RKO (cell line): ENCODE results near the gene TNPO3.
"Not testable (repeated sequence)": the region's sequence is repeated elsewhere in the genome, so short reads cannot be mapped to it uniquely, and the experiment has no call there.

ENCODE experiments used
- DNase-seq: peaks from one replicate; pipeline ENCODE4 v3.0.0-alpha.2; 2016; ENCODE audit warnings: low spot score

TNPO3 gene

GRCh38 chr7:129014501-129015101, 40.3 kb downstream of the TNPO3 start:
- DNase-seq, result no peak

DNA sequence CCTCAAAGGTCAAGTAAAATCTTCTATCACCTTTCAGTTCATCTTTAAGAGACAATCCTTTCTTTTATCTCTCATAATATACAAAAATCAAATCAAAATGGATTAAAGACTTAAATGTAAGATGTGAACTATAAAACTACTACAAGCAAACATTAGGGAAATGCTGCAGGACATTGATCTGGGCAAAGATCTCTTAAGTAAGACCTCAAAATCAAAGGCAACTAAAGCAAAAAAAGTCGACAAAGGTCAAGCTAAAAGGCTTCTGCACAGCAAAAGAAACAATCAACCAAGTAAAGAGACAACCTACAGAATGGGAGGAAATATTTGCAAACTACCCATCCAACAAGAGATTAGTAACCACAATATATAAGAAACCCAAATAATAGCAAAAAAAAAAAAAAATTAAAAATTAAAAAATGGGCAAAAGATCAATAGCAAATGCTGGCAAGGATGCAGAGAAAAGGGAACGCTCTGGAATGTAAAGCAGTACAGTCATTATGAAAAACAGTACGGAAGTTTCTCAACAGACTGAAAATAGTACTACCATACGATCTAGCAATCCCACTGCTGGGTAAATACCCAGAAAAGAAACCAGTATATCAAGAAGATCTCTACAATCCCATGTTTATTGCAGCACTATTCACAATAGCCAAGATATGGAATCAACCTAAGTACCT, 41.7 kb downstream of the TNPO3 start:
- no peak for DNase-seq

DNA sequence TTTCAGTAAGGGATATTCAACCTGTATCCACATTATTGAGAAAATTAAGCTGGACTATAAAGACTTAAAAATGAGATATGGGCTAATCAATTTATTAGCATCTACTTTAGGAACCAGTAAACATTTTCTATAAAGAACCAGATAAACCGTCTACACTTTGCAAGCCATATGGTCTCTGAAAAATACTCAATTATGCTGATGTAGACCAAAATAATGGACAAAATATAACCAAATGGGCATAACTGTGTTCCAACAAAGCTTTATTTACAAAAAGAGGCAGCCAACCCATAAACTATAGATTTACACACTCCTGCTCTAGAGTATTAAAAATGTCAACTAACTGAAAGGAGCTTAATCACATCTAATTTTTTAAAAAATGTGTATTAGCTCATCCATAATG, 42.3 kb downstream of the TNPO3 start:
- no peak for DNase-seq

- DNase-seq, result no peak
These were observed 44.8 kb downstream of the TNPO3 start for GRCh38 chr7:129010075-129010474.

DNA sequence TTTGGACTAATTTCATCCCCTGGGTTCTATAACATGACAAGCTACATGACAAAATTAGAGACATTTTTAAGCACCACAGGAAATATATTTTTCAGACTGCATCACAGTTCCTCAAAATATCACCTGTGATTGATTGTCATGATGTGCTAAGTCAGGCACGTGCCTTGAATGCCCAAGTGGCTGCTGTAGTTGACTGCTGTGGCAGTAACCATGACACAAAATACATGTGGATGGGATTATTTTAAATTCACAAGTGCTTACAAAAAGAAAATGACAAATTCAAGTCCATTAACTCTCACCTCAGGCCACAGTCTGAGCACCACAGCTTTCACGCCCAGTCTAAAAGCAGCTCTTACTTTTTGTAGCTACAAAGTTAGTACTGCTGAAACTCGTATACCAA, 45.5 kb downstream of the TNPO3 start:
- no peak for DNase-seq

DNA sequence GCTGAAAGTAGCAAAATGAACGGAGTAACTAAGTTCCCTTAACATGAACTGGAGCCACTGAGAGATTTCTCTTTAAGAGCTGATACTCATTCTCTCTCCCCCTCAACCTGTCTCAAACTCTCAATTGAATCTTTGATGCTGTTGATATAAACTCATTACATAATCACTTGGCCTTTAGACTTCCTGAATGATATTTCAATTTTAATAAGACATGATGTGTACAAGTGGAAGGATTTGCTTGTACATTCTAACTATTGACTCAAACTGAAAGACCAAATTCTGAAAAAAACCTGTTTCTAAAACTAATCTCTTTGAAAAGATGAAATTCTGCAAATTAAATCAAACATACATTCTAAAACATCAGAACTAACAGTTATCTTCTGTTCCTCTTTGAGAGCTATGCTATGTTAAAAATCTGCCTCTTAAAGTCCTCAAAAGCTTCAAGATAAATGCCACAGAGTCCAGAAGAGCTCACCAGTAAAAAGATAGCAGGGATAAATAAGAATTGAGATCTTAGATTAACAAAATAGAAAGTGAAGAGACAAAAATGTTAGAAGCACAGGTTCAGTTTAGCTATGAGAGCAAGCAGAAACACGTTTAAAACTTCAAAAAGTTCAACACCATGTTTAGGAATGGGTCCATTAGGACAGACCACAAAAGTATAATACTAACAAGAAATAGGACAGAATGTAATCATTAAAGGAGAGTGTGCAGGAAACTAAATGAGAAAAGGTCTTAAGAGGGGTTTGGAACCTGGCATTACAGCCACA, 46.1 kb downstream of the TNPO3 start:
- no peak for DNase-seq

DNA sequence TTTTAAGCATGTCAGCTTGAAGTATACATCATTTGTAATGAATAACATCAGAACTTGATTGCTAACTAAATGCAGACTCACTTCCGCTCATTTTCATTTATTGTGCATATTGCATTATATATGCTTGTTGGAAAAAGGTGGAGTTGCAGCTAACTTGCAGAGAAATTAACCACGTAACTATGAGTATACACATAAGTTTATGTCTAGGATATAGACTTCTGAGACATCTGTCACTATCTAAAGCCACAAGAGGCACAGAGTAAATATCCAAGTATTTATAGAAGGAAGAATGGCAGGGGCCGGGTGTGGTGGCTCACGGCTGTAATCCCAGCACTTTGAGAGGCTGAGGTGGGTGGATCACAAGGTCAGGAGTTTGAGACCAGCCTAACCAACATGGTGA, 47.3 kb downstream of the TNPO3 start:
- DNase-seq, result no peak

DNA sequence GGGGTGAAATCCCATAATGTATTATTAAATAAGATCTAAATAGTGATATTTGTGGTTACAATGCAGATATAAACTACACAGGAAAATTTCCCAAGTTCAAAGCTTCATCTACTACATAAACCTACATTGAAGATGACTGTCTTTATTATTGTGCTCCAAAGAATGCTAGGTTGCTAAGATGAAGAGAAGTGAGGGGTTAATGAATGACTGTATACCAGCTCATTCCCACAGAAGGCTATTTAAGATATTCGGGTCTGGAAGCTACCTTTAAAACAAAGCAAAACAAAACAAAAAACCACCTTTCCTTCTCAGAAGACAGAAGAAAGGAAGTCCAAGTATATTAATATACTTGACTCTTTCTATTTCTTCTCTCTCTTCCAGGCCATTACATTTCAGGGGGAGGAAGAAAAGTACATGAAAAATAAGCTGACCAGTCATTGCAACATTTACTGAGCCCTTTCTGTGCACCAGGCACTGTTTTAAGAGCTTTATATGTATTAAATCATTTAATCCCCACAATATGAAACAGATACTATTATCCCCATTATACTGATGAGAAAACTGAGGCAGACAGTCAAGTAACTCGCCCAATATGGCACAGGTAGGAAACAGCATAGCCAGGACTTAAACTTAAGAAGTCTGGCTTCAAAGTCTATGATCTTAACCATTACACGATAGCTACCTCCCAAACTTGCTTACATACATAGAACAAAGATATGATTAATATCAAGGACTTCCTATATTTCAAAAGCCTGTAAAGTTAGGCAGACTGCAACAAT, 48.1 kb downstream of the TNPO3 start:
- peak; percentile 12 for DNase-seq

DNA sequence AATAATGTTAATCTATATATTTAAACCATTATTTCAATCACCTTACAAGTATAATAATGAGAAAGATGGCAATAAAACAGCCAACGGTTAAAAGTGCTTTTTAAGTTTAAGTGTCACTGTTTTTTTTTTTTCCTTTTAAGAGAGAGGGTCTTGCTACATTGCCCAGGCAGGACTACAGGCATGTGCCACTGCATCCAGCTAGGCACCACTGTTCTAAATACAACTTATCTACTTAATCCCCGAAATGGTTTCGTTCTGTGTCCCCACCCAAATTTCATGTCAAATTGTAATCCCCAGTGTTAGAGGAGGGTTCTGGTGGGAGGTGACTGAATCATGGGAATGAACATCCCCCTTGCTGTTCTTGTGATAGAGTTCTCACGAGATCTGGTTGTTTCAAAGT, 49.7 kb downstream of the TNPO3 start:
- no peak for DNase-seq

DNA sequence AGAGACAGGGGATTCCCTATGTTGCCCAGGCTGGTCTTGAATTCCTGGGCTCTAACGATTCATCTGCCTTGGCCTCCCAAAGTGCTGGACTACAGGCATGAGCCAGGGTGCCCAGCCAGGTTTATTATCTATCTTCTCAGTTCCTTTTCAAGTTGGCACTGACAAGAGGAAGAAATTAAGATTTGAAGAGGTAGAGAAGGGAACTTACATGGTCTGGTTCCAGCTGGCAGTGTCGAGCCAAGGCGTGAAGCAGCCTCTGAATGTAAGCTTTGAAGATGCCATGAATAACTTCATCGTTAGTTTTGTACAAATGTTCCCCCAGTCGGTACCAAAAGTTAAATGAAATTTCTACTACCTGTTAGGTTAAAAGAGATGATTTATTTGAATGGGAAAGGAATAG, 57.7 kb downstream of the TNPO3 start:
- no peak for DNase-seq

DNA sequence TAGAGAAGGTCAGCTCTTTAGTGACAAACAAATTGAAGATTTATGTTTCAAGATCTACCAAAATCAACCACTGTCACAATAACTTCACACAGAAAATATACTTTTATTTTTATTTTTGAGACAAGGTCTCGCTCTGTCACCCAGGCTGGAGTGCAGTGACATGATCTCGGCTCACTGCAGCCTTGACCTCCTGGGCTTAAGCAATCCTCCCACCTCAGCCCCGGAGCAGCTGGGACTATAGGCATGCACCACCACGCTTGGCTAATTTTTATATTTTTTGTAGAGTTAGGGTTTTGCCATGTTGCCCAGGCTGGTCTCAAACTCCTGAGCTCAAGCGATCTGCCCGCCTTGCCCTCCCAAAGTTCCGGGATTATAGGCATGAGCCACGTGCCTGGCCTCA, 60.4 kb downstream of the TNPO3 start:
- not testable (repeated sequence) for DNase-seq

GRCh38 chr7:128993419-128993818, 61.5 kb downstream of the TNPO3 start:
- DNase-seq, result no peak

- no peak for DNase-seq
These were observed 65.0 kb downstream of the TNPO3 start for GRCh38 chr7:128989961-128990360.

- no peak for DNase-seq
These were observed 66.5 kb downstream of the TNPO3 start for GRCh38 chr7:128988372-128988771.

DNA sequence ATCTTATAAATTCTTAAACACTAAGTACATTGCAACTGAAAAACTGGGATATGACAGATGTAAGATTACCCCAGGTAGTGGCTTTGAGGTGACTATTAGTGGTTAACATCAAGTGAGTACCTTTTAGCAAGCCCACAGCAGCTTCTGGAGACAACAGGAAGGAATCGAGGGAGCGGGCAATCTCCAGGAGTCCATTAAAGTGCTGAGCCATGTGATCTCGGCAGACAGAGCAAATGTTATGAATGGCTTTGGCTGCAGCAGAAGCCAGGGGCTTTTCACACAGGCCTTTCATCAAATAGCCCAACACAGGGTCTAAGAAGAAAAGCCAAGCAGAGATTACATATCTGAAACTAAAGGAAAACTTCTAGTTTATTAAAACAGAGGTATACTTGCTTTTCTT, 68.3 kb downstream of the TNPO3 start:
- DNase-seq, result no peak

GRCh38 chr7:128985660-128986059, 69.3 kb downstream of the TNPO3 start:
- no peak for DNase-seq

DNA sequence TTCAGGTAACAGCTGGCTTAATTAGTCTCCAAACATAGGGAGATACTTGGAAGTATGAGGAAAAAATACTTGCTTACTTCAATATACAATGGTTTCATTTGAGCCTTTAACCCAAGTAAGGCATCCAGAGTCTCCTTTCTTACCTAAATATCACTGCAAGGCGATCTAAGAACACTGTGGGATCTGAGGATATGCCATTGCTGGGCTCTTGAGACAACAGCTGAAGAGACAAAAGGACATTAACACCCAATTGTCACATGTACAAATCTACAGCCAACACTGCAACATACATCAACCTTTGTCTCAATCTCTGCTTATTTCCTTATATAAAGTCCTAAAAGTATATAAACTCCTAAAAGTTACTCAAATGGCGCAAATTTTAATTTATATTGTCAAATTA, 72.8 kb downstream of the TNPO3 start:
- no peak for DNase-seq

- DNase-seq, result no peak
These were observed 80.5 kb downstream of the TNPO3 start for GRCh38 chr7:128974241-128974934.

- no peak for DNase-seq
These were observed 86.3 kb downstream of the TNPO3 start for GRCh38 chr7:128968624-128969023.

DNA sequence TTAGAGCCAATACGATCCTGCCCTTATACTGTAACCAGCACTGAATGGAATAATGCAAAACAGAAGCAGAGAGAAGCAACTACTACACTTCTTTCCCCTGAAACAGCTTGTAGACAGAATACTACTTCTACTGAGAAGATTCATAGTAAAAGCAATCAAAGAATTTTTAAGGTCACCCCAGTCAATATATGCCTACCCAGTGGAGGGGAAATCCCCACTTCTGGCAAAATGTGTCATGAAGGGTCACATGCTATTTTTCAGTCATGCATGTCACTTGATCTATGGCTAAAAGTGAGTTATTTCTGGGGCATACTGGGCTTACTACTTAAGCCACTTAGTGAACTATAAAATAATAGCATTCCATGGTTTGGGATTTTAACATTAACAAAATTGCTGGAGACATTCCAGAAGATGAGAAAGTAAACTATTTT, 91.6 kb downstream of the TNPO3 start:
- no peak for DNase-seq

DNA sequence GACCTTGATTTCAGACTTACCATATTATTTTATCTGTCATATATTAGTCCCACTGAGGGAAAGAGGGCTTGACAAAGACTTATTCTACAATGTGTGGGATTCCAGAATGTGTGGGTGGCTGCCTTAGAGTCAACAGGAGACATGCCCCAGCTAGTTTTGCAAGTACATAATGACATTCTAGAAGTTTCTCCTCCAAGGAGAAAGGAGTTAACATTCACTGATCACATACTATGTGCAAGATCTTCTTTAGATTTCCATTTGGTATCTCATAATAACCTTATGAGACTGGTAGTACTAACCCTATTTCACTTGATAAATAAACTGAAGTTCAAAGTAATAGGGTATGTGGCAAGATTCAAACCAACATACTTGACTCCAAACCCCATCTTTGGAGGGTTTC, 92.0 kb downstream of the TNPO3 start:
- DNase-seq, result no peak
